Measurements from ENCODE around the gene RGS6.

Gene RGS6

GRCh38 chr14:72558721-72559120 lies 626.5 kb downstream of the RGS6 start:
- no peak overlapping the region for H3K9ac ChIP-seq
- H3K4me2 ChIP-seq = no peak overlapping the region
- no peak for TF ChIP-seq CTCF (conservative IDR thresholded peaks at IDR 0.05; ENCODE audit: low read depth, low read length)
- no peak overlapping the region for H3K4me3 ChIP-seq (IDR thresholded peaks at IDR 0.05; ENCODE audit: insufficient read depth, low read depth, low read length)
- H3K36me3 ChIP-seq (ENCODE audit: insufficient read depth) = no peaks in the 10 kb centered on the region
- no peak overlapping the region for H2AFZ ChIP-seq (ENCODE audit: low read depth)
- H3K27ac ChIP-seq = no peak overlapping the region
- no peaks in the 10 kb centered on the region for H3K27me3 ChIP-seq (ENCODE audit: insufficient read depth, low read depth)
- H3K4me1 ChIP-seq (ENCODE audit: low read depth, poor library complexity, severe bottlenecking) = no peaks in the 10 kb centered on the region
- H3K79me2 ChIP-seq (ENCODE audit: insufficient read depth, low read depth) = no peaks in the 10 kb centered on the region
- H4K20me1 ChIP-seq (ENCODE audit: insufficient read depth) = no peaks in the 10 kb centered on the region

- no peaks in the 10 kb centered on the region for H4K20me1 ChIP-seq (ENCODE audit: insufficient read depth)
- no peak overlapping the region for H2AFZ ChIP-seq (ENCODE audit: low read depth)
- H3K27ac ChIP-seq = no peak overlapping the region
- no peak overlapping the region for H3K4me3 ChIP-seq (IDR thresholded peaks at IDR 0.05; ENCODE audit: insufficient read depth, low read depth, low read length)
- no peaks in the 10 kb centered on the region for H3K36me3 ChIP-seq (ENCODE audit: insufficient read depth)
- H3K9ac ChIP-seq = no peak overlapping the region
- no peak for TF ChIP-seq CTCF (conservative IDR thresholded peaks at IDR 0.05; ENCODE audit: low read depth, low read length)
- H3K4me2 ChIP-seq = no peak overlapping the region
- no peaks in the 10 kb centered on the region for H3K4me1 ChIP-seq (ENCODE audit: low read depth, poor library complexity, severe bottlenecking)
- no peaks in the 10 kb centered on the region for H3K79me2 ChIP-seq (ENCODE audit: insufficient read depth, low read depth)
- no peaks in the 10 kb centered on the region for H3K27me3 ChIP-seq (ENCODE audit: insufficient read depth, low read depth)
Measured at GRCh38 chr14:72559202-72559601, 627.0 kb downstream of the RGS6 start.

- no peaks in the 10 kb centered on the region for H3K27me3 ChIP-seq (ENCODE audit: insufficient read depth, low read depth)
- H4K20me1 ChIP-seq (ENCODE audit: insufficient read depth) = no peaks in the 10 kb centered on the region
- no peak for TF ChIP-seq CTCF (conservative IDR thresholded peaks at IDR 0.05; ENCODE audit: low read depth, low read length)
- no peak overlapping the region for H3K9ac ChIP-seq
- no peak overlapping the region for H3K4me3 ChIP-seq (IDR thresholded peaks at IDR 0.05; ENCODE audit: insufficient read depth, low read depth, low read length)
- H2AFZ ChIP-seq (ENCODE audit: low read depth) = no peak overlapping the region
- no peaks in the 10 kb centered on the region for H3K36me3 ChIP-seq (ENCODE audit: insufficient read depth)
- no peak overlapping the region for H3K27ac ChIP-seq
- no peaks in the 10 kb centered on the region for H3K79me2 ChIP-seq (ENCODE audit: insufficient read depth, low read depth)
- no peaks in the 10 kb centered on the region for H3K4me1 ChIP-seq (ENCODE audit: low read depth, poor library complexity, severe bottlenecking)
- no peak overlapping the region for H3K4me2 ChIP-seq
Measured at GRCh38 chr14:72559669-72560255, 627.5 kb downstream of the RGS6 start.

- Histone ChIP-seq H3K4me2 (no peak overlapping the region), H3K27ac (no peak overlapping the region), H3K27me3 (ENCODE audit: insufficient read depth, low read depth) (no peaks in the 10 kb centered on the region), H3K4me1 (ENCODE audit: low read depth, poor library complexity, severe bottlenecking) (no peaks in the 10 kb centered on the region), H3K79me2 (ENCODE audit: insufficient read depth, low read depth) (no peaks in the 10 kb centered on the region), H2AFZ (ENCODE audit: low read depth) (no peak overlapping the region), H3K4me3 (IDR thresholded peaks at IDR 0.05; ENCODE audit: insufficient read depth, low read depth, low read length) (no peak overlapping the region), H3K36me3 (ENCODE audit: insufficient read depth) (no peaks in the 10 kb centered on the region), H3K9ac (no peak overlapping the region), H4K20me1 (ENCODE audit: insufficient read depth) (no peaks in the 10 kb centered on the region)
- no peak for TF ChIP-seq CTCF (conservative IDR thresholded peaks at IDR 0.05; ENCODE audit: low read depth, low read length)
Measured at GRCh38 chr14:72560331-72560730, 628.1 kb downstream of the RGS6 start.
